ENCODE data around the gene OR52N1. TPM values are rescaled to one million over a fixed set of nuclear protein-coding genes. Genes with fewer than 3 reads are reported as not detected.

The OR52N1 gene
- total and polyA plus RNA-seq, 11 donors = 0.21 TPM; not detected in 10

- DNase-seq (no peak), ATAC-seq (no peak)
- H3K4me1 ChIP-seq = no peaks in the 10 kb centered on the region
- no peaks in the 10 kb centered on the region for H3K36me3 ChIP-seq
- H3K4me3 ChIP-seq = no peak overlapping the region
- 85 to 96% (median 89%) methylated on average over 2 to 3 of the region's 3 CpGs for WGBS, 4 donors
- no peak overlapping the region for H3K27ac ChIP-seq
- intact Hi-C loops (cut with DNase I) = no loop called here
- peaks cover 0 to 21% (median 5%) of the 10 kb centered on the region in 12 donors for H3K9me3 ChIP-seq
- TF ChIP-seq POLR2A (IDR thresholded peaks at IDR 0.05) (no peak), CTCF (IDR thresholded peaks at IDR 0.05) (no peak)
- H3K27me3 ChIP-seq = no peaks in the 10 kb centered on the region
These were observed 44.5 kb downstream of the OR52N1 start for GRCh38 chr11:5746614-5747013.

- WGBS, 4 donors = 31 to 51% (median 36%) methylated on average over 1 of the region's 1 CpG
- H3K36me3 ChIP-seq = no peaks in the 10 kb centered on the region
- TF ChIP-seq CTCF (IDR thresholded peaks at IDR 0.05) (no peak), POLR2A (IDR thresholded peaks at IDR 0.05) (no peak)
- H3K27ac ChIP-seq = no peak overlapping the region
- DNase-seq (no peak), ATAC-seq (no peak)
- peaks cover 0 to 23% (median 10%) of the 10 kb centered on the region in 12 donors for H3K9me3 ChIP-seq
- no peak overlapping the region for H3K4me3 ChIP-seq
- intact Hi-C loops (cut with DNase I) = no loop called here
- H3K4me1 ChIP-seq = no peaks in the 10 kb centered on the region
- no peaks in the 10 kb centered on the region for H3K27me3 ChIP-seq
These were observed 52.6 kb downstream of the OR52N1 start for GRCh38 chr11:5738431-5738830.

- intact Hi-C loops (cut with DNase I) = no loop called here
- DNase-seq (no peak), ATAC-seq (no peak)
- Histone ChIP-seq H3K4me1 (no peaks in the 10 kb centered on the region), H3K27me3 (no peaks in the 10 kb centered on the region), H3K4me3 (no peak overlapping the region), H3K9me3 (peaks cover 0 to 21% (median 10%) of the 10 kb centered on the region in 12 donors), H3K27ac (no peak overlapping the region), H3K36me3 (no peaks in the 10 kb centered on the region)
- 66 to 89% (median 84%) methylated on average over 6 of the region's 6 CpGs for WGBS, 4 donors
- TF ChIP-seq CTCF (IDR thresholded peaks at IDR 0.05) = no peak
- TF ChIP-seq POLR2A (IDR thresholded peaks at IDR 0.05) = no peak
These were observed 53.2 kb downstream of the OR52N1 start for GRCh38 chr11:5737670-5738392.

GRCh38 chr11:5737091-5737490 is 54.0 kb downstream of the OR52N1 start:
- DNase-seq (no peak), ATAC-seq (no peak)
- no peak overlapping the region for H3K4me3 ChIP-seq
- no peaks in the 10 kb centered on the region for H3K4me1 ChIP-seq
- H3K27me3 ChIP-seq = no peaks in the 10 kb centered on the region
- H3K27ac ChIP-seq = no peak overlapping the region
- no peak for TF ChIP-seq POLR2A (IDR thresholded peaks at IDR 0.05)
- TF ChIP-seq CTCF (IDR thresholded peaks at IDR 0.05) = no peak
- intact Hi-C loops (cut with DNase I) = no loop called here
- H3K36me3 ChIP-seq = no peaks in the 10 kb centered on the region
- H3K9me3 ChIP-seq = peaks cover 0 to 14% (median 7%) of the 10 kb centered on the region in 12 donors

Other genes starting within 250 kb of the OR52N1 start
- gene OR52H1, start 242.7 kb downstream of the OR52N1 start, total RNA-seq = under 1 TPM in 2 of 9 donors, not detected in 7; 0.32 to 0.47 TPM
- not detected for gene OR52H1, start 242.7 kb downstream of the OR52N1 start, polyA plus RNA-seq
- gene OR52B6, start 210.4 kb downstream of the OR52N1 start, total RNA-seq = not detected
- gene OR52B6, start 210.4 kb downstream of the OR52N1 start, polyA plus RNA-seq = not detected
- gene TRIM6, start 194.6 kb downstream of the OR52N1 start, total RNA-seq = 1 to 10 TPM in 6 of 9 donors, under 1 TPM in 3; 0.39 to 2.4 (median 1.1) TPM
- under 1 TPM; 0.50 to 0.88 TPM for gene TRIM6, start 194.6 kb downstream of the OR52N1 start, polyA plus RNA-seq
- 1 to 10 TPM; 1.3 to 9.1 (median 1.6) TPM for gene TRIM34, start 166.3 kb downstream of the OR52N1 start, total RNA-seq
- gene TRIM34, start 166.3 kb downstream of the OR52N1 start, polyA plus RNA-seq = 1 to 10 TPM in 1 of 2 donors, under 1 TPM in 1; 0.72 to 1.9 TPM
- 10 to 100 TPM in 2 of 9 donors, 1 to 10 TPM in 7; 7.5 to 15.9 (median 8.9) TPM for gene TRIM5, start 106.2 kb downstream of the OR52N1 start, total RNA-seq
- gene TRIM5, start 106.2 kb downstream of the OR52N1 start, polyA plus RNA-seq = 1 to 10 TPM; 4.7 to 8.2 TPM
- gene TRIM22, start 101.5 kb downstream of the OR52N1 start, total RNA-seq = 10 to 100 TPM in 8 of 9 donors, 1 to 10 TPM in 1; 9.4 to 83.0 (median 17.0) TPM
- 1 to 10 TPM; 9.2 to 10.0 TPM for gene TRIM22, start 101.5 kb downstream of the OR52N1 start, polyA plus RNA-seq
- gene OR56B1, start 54.8 kb downstream of the OR52N1 start, total RNA-seq = under 1 TPM in 1 of 9 donors, not detected in 8; 0.13 TPM
- gene OR56B1, start 54.8 kb downstream of the OR52N1 start, polyA plus RNA-seq = not detected
- under 1 TPM in 1 of 9 donors, not detected in 8; 0.38 TPM for gene OR52N4, start 37.0 kb downstream of the OR52N1 start, total RNA-seq
- not detected for gene OR52N4, start 37.0 kb downstream of the OR52N1 start, polyA plus RNA-seq
- gene OR52N5, start 7.9 kb downstream of the OR52N1 start, total RNA-seq = not detected
- not detected for gene OR52N5, start 7.9 kb downstream of the OR52N1 start, polyA plus RNA-seq
- not detected for gene OR52N2, start 17.7 kb upstream of the OR52N1 start, total RNA-seq
- gene OR52N2, start 17.7 kb upstream of the OR52N1 start, polyA plus RNA-seq = not detected
- gene OR52E6, start 50.6 kb upstream of the OR52N1 start, total RNA-seq = not detected
- not detected for gene OR52E6, start 50.6 kb upstream of the OR52N1 start, polyA plus RNA-seq
- gene OR52E8, start 66.4 kb upstream of the OR52N1 start, total RNA-seq = not detected
- gene OR52E8, start 66.4 kb upstream of the OR52N1 start, polyA plus RNA-seq = not detected
- not detected for gene OR52E4, start 89.4 kb upstream of the OR52N1 start, total RNA-seq
- gene OR52E4, start 89.4 kb upstream of the OR52N1 start, polyA plus RNA-seq = not detected
- gene OR52E5, start 101.9 kb upstream of the OR52N1 start, total RNA-seq = not detected
- not detected for gene OR52E5, start 101.9 kb upstream of the OR52N1 start, polyA plus RNA-seq
- gene OR56A3, start 151.0 kb upstream of the OR52N1 start, total RNA-seq = not detected
- not detected for gene OR56A3, start 151.0 kb upstream of the OR52N1 start, polyA plus RNA-seq
- gene OR56A5, start 177.2 kb upstream of the OR52N1 start, total RNA-seq = not detected
- not detected for gene OR56A5, start 177.2 kb upstream of the OR52N1 start, polyA plus RNA-seq
- gene OR52L1, start 195.7 kb upstream of the OR52N1 start, total RNA-seq = not detected
- gene OR52L1, start 195.7 kb upstream of the OR52N1 start, polyA plus RNA-seq = not detected
- under 1 TPM in 1 of 9 donors, not detected in 8; 0.40 TPM for gene OR56A4, start 215.7 kb upstream of the OR52N1 start, total RNA-seq
- gene OR56A4, start 215.7 kb upstream of the OR52N1 start, polyA plus RNA-seq = not detected
- under 1 TPM in 2 of 9 donors, not detected in 7; 0.03 to 0.06 TPM for gene OR56A1, start 239.5 kb upstream of the OR52N1 start, total RNA-seq
- gene OR56A1, start 239.5 kb upstream of the OR52N1 start, polyA plus RNA-seq = not detected